ENCODE measurements around the gene CNNM2.

- no peak for TF ChIP-seq EZH2 (IDR thresholded peaks at IDR 0.05; ENCODE audit: insufficient read depth, poor library complexity, severe bottlenecking)
- no peak for TF ChIP-seq EZH2phosphoT487 (IDR thresholded peaks at IDR 0.05; ENCODE audit: insufficient read depth, low read depth)
These were observed 28.9 kb downstream of the CNNM2 start for GRCh38 chr10:102946992-102947391.
